CD4-positive, alpha-beta T cell treated with Interleukin-4 for 1 hour (primary cell): Measurements from ENCODE around the gene DZIP3.
"Not testable (repeated sequence)": the region's sequence is repeated elsewhere in the genome, so short reads cannot be mapped to it uniquely, and the experiment has no call there.

Experiments used
- DNase-seq, 2 donors: peaks; one replicate each; pipeline ENCODE4 v3.0.0-alpha.2; 2020 to 2022

The DZIP3 gene

GRCh38 chr3:108599677-108600409, 10.3 kb downstream of the DZIP3 start:
- peak in 1 of 2 donors; percentile 5 for DNase-seq

GRCh38 chr3:108602249-108602934, 12.9 kb downstream of the DZIP3 start:
- peak; percentile 69 to 76 for DNase-seq

GRCh38 chr3:108602935-108603294, 13.4 kb downstream of the DZIP3 start:
- DNase-seq: no peak

- DNase-seq: peak in 1 of 2 donors; percentile 74
These were observed 14.2 kb downstream of the DZIP3 start for GRCh38 chr3:108603691-108604090.

GRCh38 chr3:108605028-108605427, 15.5 kb downstream of the DZIP3 start:
- no peak for DNase-seq

- DNase-seq: peak in 1 of 2 donors; percentile 16
These were observed 16.0 kb downstream of the DZIP3 start for GRCh38 chr3:108605491-108605890.

- DNase-seq: no peak
These were observed 19.2 kb downstream of the DZIP3 start for GRCh38 chr3:108608750-108609149.

- no peak for DNase-seq
These were observed 21.1 kb downstream of the DZIP3 start for GRCh38 chr3:108610651-108611050.

GRCh38 chr3:108616090-108616489, 26.6 kb downstream of the DZIP3 start:
- not testable (repeated sequence) for DNase-seq

GRCh38 chr3:108620250-108620649, 30.7 kb downstream of the DZIP3 start:
- DNase-seq: no peak

GRCh38 chr3:108623504-108623903, 34.0 kb downstream of the DZIP3 start:
- no peak for DNase-seq

- no peak for DNase-seq
These were observed 40.5 kb downstream of the DZIP3 start for GRCh38 chr3:108629974-108630373.

GRCh38 chr3:108642526-108642925, 53.0 kb downstream of the DZIP3 start:
- no peak for DNase-seq

- DNase-seq: no peak
These were observed 55.8 kb downstream of the DZIP3 start for GRCh38 chr3:108645364-108645763.

GRCh38 chr3:108655664-108656063, 66.1 kb downstream of the DZIP3 start:
- not testable (repeated sequence) for DNase-seq

GRCh38 chr3:108661699-108662098, 72.2 kb downstream of the DZIP3 start:
- peak in 1 of 2 donors; percentile 2 for DNase-seq

- peak; percentile 45 to 81 for DNase-seq
These were observed 72.7 kb downstream of the DZIP3 start for GRCh38 chr3:108662142-108662738.

- no peak for DNase-seq
These were observed 74.7 kb downstream of the DZIP3 start for GRCh38 chr3:108664266-108664665.

GRCh38 chr3:108667312-108667711, 77.8 kb downstream of the DZIP3 start:
- DNase-seq: no peak

GRCh38 chr3:108669208-108669607, 79.7 kb downstream of the DZIP3 start:
- no peak for DNase-seq

- no peak for DNase-seq
These were observed 83.2 kb downstream of the DZIP3 start for GRCh38 chr3:108672701-108673100.

- DNase-seq: no peak
These were observed 84.6 kb downstream of the DZIP3 start for GRCh38 chr3:108673988-108674661.

- no peak for DNase-seq
These were observed 88.3 kb downstream of the DZIP3 start for GRCh38 chr3:108677811-108678210.
